Duodenal mucosa (tissue), 2 donors: ENCODE data around the gene POLL.

Experiments used
- H3K27ac ChIP-seq: one replicate; pipeline ENCODE4 v1.7.0; 2013; ENCODE audit warnings: low read depth, low read length
- H3K27me3 ChIP-seq, 2 donors: one replicate each; pipeline ENCODE4 v1.7.0; 2013; ENCODE audit warnings: low read length in 2 of 2, control low read depth in 1 of 2; ENCODE audit not compliant: insufficient read depth in 2 of 2, control insufficient read depth in 1 of 2
- H3K36me3 ChIP-seq, 2 donors: one replicate each; pipeline ENCODE4 v1.7.0; 2013; ENCODE audit warnings: low read length in 2 of 2, control low read depth in 1 of 2; ENCODE audit not compliant: insufficient read depth in 2 of 2, control insufficient read depth in 1 of 2
- H3K4me1 ChIP-seq, 2 donors: one replicate each; pipeline ENCODE4 v1.7.0; 2013; ENCODE audit warnings: low read length in 2 of 2, control low read depth in 1 of 2; ENCODE audit not compliant: insufficient read depth in 2 of 2, control insufficient read depth in 1 of 2
- H3K4me3 ChIP-seq, 2 donors: one replicate each; pipeline ENCODE4 v1.7.0; 2013; ENCODE audit warnings: low read length in 2 of 2, low read depth in 1 of 2
- H3K9ac ChIP-seq, 2 donors: one replicate each; pipeline ENCODE4 v1.7.0; 2013; ENCODE audit warnings: low read length in 2 of 2, low read depth in 1 of 2
- H3K9me3 ChIP-seq, 2 donors: one replicate each; pipeline ENCODE4 v1.7.0; 2013; ENCODE audit warnings: low read length in 2 of 2, control low read depth in 1 of 2; ENCODE audit not compliant: control insufficient read depth in 1 of 2

Gene POLL

DNA sequence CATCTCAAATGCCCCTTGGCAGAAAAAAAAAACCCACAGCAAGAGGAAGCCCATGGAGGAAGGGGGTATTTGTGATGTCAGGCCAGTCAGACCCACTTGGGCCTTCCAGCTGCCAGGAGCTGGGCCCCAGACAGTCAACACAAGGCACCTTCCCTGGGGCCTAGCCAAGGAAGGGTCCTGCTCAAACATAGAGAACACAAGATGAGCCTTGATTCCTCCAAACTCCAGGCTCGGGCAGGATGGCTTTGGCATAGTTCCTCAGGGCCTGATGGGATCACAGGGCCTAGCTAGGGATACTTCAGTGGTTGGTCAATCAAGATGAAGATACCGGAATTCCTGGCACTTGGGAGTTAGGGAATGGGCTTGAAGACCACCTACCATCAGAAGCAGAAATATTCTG lies 30.8 kb upstream of the POLL start:
- no peaks in the 10 kb centered on the region for H3K27me3 ChIP-seq
- no peak overlapping the region for H3K27ac ChIP-seq
- no peaks in the 10 kb centered on the region for H3K4me1 ChIP-seq
- no peaks in the 10 kb centered on the region for H3K9me3 ChIP-seq
- H3K9ac ChIP-seq, result no peak overlapping the region
- peaks cover 9 to 56% of the 10 kb centered on the region in 2 donors for H3K36me3 ChIP-seq
- no peak overlapping the region for H3K4me3 ChIP-seq

DNA sequence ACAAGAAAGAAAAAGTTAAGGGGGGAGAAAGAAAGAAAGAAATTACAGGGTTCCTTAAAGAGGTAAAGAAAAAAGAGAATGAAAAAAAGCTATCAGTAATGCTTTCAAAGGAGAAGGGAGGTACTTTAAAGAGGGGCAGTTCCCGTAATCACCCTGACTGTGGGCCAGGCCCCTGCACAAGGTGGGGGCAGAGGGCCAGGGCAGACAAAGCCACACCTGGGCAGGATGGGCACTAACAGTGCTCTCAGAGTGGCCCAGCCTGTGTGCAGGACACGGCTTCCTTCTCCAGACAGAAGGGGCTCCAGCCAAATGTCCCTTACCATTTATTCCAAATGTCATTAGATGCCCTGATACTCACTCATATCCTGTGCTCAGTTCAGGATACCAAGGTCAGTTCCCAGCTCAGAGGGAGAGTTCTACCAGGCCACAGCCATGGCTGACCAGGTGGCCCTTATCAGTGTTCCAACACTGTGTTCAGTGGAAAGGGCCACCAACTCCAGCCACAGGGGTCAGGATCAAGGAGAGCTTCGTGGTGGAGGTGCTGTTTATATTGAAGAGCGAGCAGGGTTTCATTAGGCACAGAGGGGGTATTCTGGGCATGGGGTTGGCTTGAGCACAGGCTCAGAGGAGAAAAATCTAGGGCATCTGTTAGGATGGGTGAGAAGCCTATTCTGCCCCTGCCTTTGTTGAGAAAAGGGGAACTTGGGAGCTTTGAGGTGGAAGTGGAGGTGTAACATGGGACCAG lies 29.9 kb upstream of the POLL start:
- no peak overlapping the region for H3K27ac ChIP-seq
- H3K27me3 ChIP-seq, result no peaks in the 10 kb centered on the region
- peaks cover 9 to 49% of the 10 kb centered on the region in 2 donors for H3K36me3 ChIP-seq

DNA sequence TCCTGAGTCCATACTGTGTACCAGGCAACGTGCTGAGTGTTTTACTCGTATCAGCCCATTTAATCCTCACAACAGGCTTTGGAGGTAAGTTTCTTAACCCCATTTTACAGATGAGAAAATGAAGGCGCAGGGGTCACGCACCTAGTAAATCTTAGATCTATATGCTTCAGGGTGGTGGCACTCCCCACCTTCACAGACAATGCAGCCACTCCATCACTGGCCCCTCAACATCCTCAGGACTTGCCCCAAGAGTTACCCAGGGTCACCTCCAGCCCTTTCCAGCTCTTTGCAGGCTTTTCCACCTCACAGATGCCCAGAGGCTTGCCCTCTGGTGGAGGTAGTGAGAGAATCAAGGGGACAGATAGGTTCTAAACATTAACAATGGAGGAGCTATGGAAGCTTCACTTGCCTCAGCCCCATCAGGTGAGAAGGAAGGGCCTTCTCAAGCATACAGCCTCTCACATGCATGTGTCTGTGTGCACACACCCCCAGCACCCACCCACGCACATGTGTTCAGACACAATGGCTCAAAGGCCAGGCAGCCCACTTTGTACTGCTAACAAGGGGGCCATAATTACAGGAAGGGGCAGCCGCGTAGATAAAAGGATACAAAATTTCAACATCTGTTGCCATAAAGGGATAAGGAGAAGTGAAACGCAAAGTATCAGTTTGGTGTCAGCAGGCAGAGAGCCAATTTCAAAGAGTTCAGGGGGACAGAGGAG lies 29.2 kb upstream of the POLL start:
- Histone ChIP-seq H3K27ac (no peak overlapping the region), H3K9ac (no peak overlapping the region), H3K27me3 (no peaks in the 10 kb centered on the region), H3K4me3 (no peak overlapping the region), H3K36me3 (peaks cover 9 to 49% of the 10 kb centered on the region in 2 donors), H3K4me1 (no peaks in the 10 kb centered on the region), H3K9me3 (no peaks in the 10 kb centered on the region)

More for the DNA sequence above, 29.9 kb upstream of the POLL start:
- H3K4me3 ChIP-seq, result no peak overlapping the region
- no peaks in the 10 kb centered on the region for H3K9me3 ChIP-seq
- H3K9ac ChIP-seq, result no peak overlapping the region
- H3K4me1 ChIP-seq, result no peaks in the 10 kb centered on the region

DNA sequence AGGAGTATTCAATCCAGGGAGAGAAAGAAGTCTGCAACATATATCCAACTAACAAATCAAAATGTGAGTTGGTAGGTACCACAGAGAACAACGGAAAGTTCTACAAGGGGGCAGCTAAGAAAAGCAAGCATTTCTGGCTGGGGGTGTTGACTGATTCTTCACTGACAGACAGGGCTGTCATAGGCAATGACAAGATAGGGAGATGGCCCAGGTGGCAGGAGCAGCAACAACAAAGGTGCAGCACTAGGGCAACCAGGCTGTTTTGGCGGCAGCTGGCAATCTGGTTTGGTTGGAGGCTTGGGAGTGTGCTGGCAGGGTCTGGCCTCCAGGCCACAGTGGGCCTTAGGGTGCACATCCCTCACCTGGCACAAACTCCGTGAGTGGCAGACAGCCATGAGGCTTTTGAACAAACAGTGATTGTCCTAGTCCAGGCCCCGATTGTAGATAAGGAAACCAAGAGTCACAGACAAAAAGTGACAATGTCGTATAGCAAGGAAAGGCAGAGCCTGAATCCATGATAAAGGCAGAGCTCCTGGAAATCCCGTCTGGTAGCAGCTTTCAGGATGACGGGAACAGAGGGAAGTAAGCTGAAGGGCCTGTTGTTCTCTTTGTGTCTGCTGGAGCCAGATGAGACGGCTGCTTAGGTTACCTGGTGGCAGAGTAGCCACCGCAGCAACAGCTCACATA lies 28.5 kb upstream of the POLL start:
- H3K36me3 ChIP-seq, result peaks cover 12 to 55% of the 10 kb centered on the region in 2 donors
- H3K9me3 ChIP-seq, result no peaks in the 10 kb centered on the region

DNA sequence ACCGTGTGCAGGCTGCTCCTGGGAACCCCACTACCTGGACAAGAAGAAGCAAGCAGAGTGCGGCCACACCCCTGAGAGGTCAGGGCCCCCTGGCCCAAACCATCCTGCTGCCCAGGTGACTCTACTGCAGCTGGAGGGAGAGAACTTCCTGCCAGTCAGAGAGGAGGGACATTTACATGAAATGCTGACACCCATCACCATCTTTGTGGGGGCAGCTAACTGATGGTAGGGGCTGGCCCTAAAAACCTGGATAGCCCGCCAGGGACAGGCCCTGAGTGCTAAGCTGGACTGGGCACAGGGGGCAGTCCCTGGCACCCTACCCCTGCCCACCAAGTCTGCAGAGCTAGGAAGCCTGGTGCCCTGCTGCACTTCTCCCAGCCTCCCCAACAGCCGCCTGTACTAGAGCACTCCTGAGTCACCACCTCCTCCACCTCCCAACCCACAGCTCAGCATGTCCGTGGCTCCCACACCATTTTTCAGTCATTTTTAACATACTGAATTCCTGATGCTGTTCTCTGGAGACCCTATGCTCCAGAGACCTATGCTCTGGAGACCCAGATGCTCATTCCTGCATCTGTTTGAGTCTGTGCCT lies 27.6 kb upstream of the POLL start:
- H3K4me3 ChIP-seq, result no peak overlapping the region
- no peak overlapping the region for H3K27ac ChIP-seq
- no peaks in the 10 kb centered on the region for H3K4me1 ChIP-seq
- H3K27me3 ChIP-seq, result no peaks in the 10 kb centered on the region
- H3K36me3 ChIP-seq, result peaks cover 22 to 55% of the 10 kb centered on the region in 2 donors
- no peak overlapping the region for H3K9ac ChIP-seq
- H3K9me3 ChIP-seq, result no peaks in the 10 kb centered on the region

More for the DNA sequence above, 28.5 kb upstream of the POLL start:
- H3K4me1 ChIP-seq, result no peaks in the 10 kb centered on the region
- no peak overlapping the region for H3K9ac ChIP-seq
- no peak overlapping the region for H3K4me3 ChIP-seq
- no peak overlapping the region for H3K27ac ChIP-seq
- no peaks in the 10 kb centered on the region for H3K27me3 ChIP-seq

DNA sequence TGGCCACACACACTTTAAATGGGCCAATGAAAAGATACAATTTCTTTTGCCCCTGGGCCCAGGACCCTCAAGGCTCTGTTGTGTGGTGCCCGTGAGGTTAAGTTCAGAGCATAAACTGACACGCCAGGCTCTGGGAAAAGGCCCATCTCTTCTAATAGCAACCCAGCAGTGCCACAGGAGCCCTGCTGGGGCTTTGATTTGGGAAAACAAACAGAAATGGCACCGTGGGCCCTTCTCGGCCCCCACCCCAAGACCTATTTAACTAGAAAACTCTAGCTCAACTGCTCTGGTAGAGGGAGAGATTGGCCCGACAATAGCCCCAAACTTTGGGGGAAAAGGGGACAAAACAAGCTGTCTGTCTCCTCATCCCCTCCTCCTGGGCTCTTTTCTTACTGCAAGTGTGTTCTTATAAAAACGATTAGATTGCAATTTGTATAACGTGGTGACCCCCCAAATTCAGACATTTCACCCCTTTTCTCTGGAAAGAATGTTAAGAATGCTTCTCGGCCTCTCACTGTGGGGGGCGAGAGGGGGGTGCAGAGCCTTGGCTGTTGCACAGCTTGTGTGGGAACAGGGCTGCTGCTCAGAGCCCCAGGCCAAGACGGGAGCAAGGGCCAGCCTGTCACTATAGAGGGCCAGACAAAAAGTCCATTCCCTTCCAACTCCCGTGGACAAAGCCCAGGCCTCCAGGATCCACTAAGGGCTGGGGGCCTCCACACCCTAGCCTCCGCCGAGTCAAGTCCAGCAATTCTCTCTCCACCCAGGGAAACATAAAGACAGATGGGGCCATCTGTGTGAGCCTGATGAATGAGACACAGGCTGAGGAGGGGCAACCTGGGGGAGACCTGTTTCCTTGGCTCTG lies 26.8 kb upstream of the POLL start:
- Histone ChIP-seq H3K4me1 (no peaks in the 10 kb centered on the region), H3K9ac (no peak overlapping the region), H3K27me3 (no peaks in the 10 kb centered on the region), H3K36me3 (peaks cover 22 to 53% of the 10 kb centered on the region in 2 donors), H3K27ac (no peak overlapping the region), H3K4me3 (no peak overlapping the region), H3K9me3 (no peaks in the 10 kb centered on the region)

DNA sequence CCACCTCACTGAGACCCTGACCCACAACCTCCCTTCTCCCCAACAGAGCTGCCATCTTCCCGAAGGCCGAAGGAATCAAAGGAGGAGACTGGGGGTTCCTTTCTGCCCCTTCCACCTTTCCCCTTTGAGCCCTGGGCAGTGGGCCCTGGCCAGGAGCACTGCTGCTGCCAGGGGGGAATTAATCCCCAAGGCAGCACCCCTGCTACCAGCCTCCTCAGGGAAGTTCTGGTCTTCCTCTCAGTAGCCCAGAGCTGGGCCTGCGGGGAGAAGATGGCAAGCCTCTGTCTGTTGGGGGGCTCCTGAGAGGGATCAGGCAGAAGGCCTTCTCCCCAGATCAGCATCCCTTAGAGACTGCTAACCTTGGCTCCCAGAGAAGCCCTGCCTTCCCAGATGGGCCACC lies 25.6 kb upstream of the POLL start:
- H3K9me3 ChIP-seq, result no peaks in the 10 kb centered on the region
- no peaks in the 10 kb centered on the region for H3K4me1 ChIP-seq
- peaks cover 31 to 55% of the 10 kb centered on the region in 2 donors for H3K36me3 ChIP-seq
- H3K9ac ChIP-seq, result no peak overlapping the region
- no peak overlapping the region for H3K27ac ChIP-seq
- no peak overlapping the region for H3K4me3 ChIP-seq
- H3K27me3 ChIP-seq, result no peaks in the 10 kb centered on the region

DNA sequence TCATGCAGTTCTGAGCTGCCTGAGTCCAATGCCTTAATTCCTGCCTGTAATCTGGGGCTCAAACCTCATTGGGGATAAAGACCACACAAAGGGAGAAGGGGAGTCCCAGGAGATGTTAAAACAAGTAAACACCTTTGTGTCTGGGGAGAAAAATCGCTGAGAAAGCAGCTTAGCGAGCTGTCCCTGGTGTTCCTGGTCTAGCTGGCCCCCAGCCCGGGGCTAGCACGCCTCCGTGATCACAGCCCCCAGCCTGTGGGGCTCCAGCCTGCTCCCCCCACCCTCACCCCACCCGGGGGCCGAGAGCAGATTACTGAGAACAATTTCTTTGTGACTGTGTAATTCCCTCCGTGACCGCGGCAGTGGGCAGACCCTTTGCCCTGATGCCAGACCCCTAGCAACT lies 24.8 kb upstream of the POLL start:
- no peak overlapping the region for H3K27ac ChIP-seq
- H3K9me3 ChIP-seq, result no peaks in the 10 kb centered on the region
- no peak overlapping the region for H3K4me3 ChIP-seq
- no peak overlapping the region for H3K9ac ChIP-seq
- H3K27me3 ChIP-seq, result no peaks in the 10 kb centered on the region
- H3K36me3 ChIP-seq, result peaks cover 31 to 58% of the 10 kb centered on the region in 2 donors
- H3K4me1 ChIP-seq, result no peaks in the 10 kb centered on the region

DNA sequence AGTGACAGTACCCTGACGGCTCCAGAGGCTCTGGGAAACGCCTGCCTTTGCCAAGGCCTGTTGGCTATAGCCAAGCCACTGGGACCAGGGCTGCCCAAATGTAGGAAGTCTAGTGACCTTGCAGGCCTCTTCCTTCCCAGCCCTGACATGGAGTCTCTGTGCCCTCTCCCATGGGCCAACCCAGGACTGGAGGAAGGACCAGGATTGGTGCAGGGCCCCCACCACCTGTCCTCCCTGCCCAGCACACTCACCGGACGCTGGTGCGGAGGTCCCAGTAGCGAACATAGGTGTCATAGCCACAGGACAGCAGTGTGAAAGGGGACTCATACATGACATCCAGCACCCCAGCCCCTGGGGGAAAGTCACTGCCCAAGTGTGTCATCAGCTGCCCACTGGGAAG lies 24.0 kb upstream of the POLL start:
- Histone ChIP-seq H3K4me1 (no peaks in the 10 kb centered on the region), H3K9me3 (no peaks in the 10 kb centered on the region), H3K9ac (no peak overlapping the region), H3K27me3 (no peaks in the 10 kb centered on the region), H3K4me3 (no peak overlapping the region), H3K36me3 (peaks cover 31 to 64% of the 10 kb centered on the region in 2 donors), H3K27ac (no peak overlapping the region)
